Esophagus squamous epithelium (tissue), 4 donors: ENCODE data around the gene NOP53.

Experiments
- POLR2A ChIP-seq, 4 donors: fragments of 450-650 bp; IDR thresholded peaks; one replicate each; pipeline ENCODE4 v1.6.1; 2017; ENCODE audit warnings: antibody characterized with exemption in 4 of 4, mild to moderate bottlenecking in 4 of 4, moderate library complexity in 3 of 4
- TF ChIP-seq, protein P1 (sequence below), 6 experiments: fragments of 450-650 bp in 4 of 6; fragments of 200-600 bp in 2 of 6; sonication (generic) in 2 of 6; IDR thresholded peaks; one replicate each; pipeline ENCODE4 v1.5.1; 2016 to 2019; ENCODE audit warnings: antibody characterized with exemption in 6 of 6, mild to moderate bottlenecking in 4 of 6, moderate library complexity in 4 of 6

- TF ChIP-seq, protein P1, sequence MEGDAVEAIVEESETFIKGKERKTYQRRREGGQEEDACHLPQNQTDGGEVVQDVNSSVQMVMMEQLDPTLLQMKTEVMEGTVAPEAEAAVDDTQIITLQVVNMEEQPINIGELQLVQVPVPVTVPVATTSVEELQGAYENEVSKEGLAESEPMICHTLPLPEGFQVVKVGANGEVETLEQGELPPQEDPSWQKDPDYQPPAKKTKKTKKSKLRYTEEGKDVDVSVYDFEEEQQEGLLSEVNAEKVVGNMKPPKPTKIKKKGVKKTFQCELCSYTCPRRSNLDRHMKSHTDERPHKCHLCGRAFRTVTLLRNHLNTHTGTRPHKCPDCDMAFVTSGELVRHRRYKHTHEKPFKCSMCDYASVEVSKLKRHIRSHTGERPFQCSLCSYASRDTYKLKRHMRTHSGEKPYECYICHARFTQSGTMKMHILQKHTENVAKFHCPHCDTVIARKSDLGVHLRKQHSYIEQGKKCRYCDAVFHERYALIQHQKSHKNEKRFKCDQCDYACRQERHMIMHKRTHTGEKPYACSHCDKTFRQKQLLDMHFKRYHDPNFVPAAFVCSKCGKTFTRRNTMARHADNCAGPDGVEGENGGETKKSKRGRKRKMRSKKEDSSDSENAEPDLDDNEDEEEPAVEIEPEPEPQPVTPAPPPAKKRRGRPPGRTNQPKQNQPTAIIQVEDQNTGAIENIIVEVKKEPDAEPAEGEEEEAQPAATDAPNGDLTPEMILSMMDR (IDR thresholded peaks at IDR 0.05), result no peak
- peak in 1 of 4 donors; percentile 36 for TF ChIP-seq POLR2A (IDR thresholded peaks at IDR 0.05)
Observed at GRCh38 chr19:47719047-47719859, 26.1 kb upstream of the NOP53 start.
